ENCODE results near the gene SORBS1. TPM values are rescaled to one million over a fixed set of nuclear protein-coding genes. Genes with fewer than 3 reads are reported as not detected.

Gene SORBS1
- total and polyA plus RNA-seq, 9 of the 15 experiments (the other 6 are each of a cell fraction or from before 2014, with no cell fraction given): 2.0 to 13.3 (median 6.5) TPM

DNA sequence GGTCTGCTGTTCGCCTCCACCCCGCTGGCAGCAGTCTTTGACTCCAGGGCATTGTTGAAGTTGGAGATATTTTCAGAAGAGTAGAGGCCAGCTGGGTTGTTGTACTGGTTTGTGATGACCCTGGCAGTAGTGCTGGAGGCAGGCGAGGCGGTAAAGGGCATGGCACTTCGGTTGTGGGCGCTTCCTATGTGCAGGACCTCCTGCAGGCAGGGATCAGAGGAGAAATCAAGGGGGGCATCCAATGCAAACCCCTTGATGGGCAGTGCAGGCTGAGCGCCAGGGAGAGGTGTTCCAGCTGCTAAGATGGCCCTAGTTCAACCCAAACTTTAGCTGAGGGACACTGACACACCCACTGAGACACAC, 297.3 kb downstream of the SORBS1 start (continued):
- TF ChIP-seq LCOR (CRISPR knock-in tag; IDR thresholded peaks at IDR 0.05): no peak
- TF ChIP-seq DMBX1 (CRISPR knock-in tag; IDR thresholded peaks at IDR 0.05; ENCODE audit: borderline replicate concordance): no peak
- TF ChIP-seq ZNF584 (CRISPR knock-in tag; IDR thresholded peaks at IDR 0.05; ENCODE audit: low read depth): no peak
- no peak for TF ChIP-seq MTA3 (IDR thresholded peaks at IDR 0.05; ENCODE audit: borderline replicate concordance)
- TF ChIP-seq TEAD2 (tag; IDR thresholded peaks at IDR 0.05): no peak
- TF ChIP-seq, protein P1, sequence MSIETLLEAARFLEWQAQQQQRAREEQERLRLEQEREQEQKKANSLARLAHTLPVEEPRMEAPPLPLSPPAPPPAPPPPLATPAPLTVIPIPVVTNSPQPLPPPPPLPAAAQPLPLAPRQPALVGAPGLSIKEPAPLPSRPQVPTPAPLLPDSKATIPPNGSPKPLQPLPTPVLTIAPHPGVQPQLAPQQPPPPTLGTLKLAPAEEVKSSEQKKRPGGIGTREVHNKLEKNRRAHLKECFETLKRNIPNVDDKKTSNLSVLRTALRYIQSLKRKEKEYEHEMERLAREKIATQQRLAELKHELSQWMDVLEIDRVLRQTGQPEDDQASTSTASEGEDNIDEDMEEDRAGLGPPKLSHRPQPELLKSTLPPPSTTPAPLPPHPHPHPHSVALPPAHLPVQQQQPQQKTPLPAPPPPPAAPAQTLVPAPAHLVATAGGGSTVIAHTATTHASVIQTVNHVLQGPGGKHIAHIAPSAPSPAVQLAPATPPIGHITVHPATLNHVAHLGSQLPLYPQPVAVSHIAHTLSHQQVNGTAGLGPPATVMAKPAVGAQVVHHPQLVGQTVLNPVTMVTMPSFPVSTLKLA (conservative IDR thresholded peaks at IDR 0.05): no peak
- TF ChIP-seq SMARCC2 (IDR thresholded peaks at IDR 0.05; ENCODE audit: low read depth): no peak
- no peak for TF ChIP-seq NFE2 (IDR thresholded peaks at IDR 0.05; ENCODE audit: low read depth)
- no peak for TF ChIP-seq DIDO1 (tag; IDR thresholded peaks at IDR 0.05; ENCODE audit: low read depth)
- no peak for TF ChIP-seq HEY1 (CRISPR knock-in tag; IDR thresholded peaks at IDR 0.05; ENCODE audit: borderline replicate concordance)
- no peak for TF ChIP-seq BCOR (IDR thresholded peaks at IDR 0.05)
